ENCODE measurements around the gene LEKR1.

GRCh38 chr3:156867920-156868319, 41.8 kb downstream of the LEKR1 start:
- TF ChIP-seq CTCF (IDR thresholded peaks at IDR 0.05; ENCODE audit: low read depth, low read length) (no peak), EZH2phosphoT487 (IDR thresholded peaks at IDR 0.05; ENCODE audit: low read depth) (no peak)

Measured in OCI-LY3 (cell line).